Activated naive CD8-positive, alpha-beta T cell (primary cell): ENCODE data around the gene PTPN2.

ENCODE experiments used
- H3K27ac Mint-ChIP-seq: one replicate; pipeline ENCODE4 v1.8.0; 2021; ENCODE audit warnings: mixed read lengths
- H3K27me3 Mint-ChIP-seq: one replicate; pipeline ENCODE4 v1.8.0; 2021; ENCODE audit warnings: mixed read lengths
- H3K36me3 Mint-ChIP-seq: one replicate; pipeline ENCODE4 v1.8.0; 2021; ENCODE audit warnings: mixed read lengths
- H3K4me1 Mint-ChIP-seq: one replicate; pipeline ENCODE4 v1.8.0; 2021; ENCODE audit warnings: low read depth, mixed read lengths
- H3K4me3 Mint-ChIP-seq: one replicate; pipeline ENCODE4 v1.8.0; 2021; ENCODE audit warnings: mild to moderate bottlenecking, mixed read lengths
- H3K9me3 Mint-ChIP-seq: one replicate; pipeline ENCODE4 v1.8.0; 2021; ENCODE audit warnings: low read depth, mixed read lengths

PTPN2 gene

GRCh38 chr18:12883684-12884405 lies at the start of gene PTPN2:
Gene PTPN2, minus strand, starts transcription at chr18:12884237. Its CDS starts 96 bp downstream, at chr18:12884141.
- Mint-ChIP-seq H3K36me3 (peaks cover 3% of the 10 kb centered on the region), H3K4me1 (peaks cover 58% of the 10 kb centered on the region), H3K9me3 (no peaks in the 10 kb centered on the region), H3K27me3 (no peaks in the 10 kb centered on the region), H3K4me3 (peak within 1 kb of the TSS; percentile 93), H3K27ac (peak within 1 kb of the TSS; percentile 95)

- no peak overlapping the region for H3K4me3 Mint-ChIP-seq
- H3K4me1 Mint-ChIP-seq: peaks cover 2% of the 10 kb centered on the region
- no peaks in the 10 kb centered on the region for H3K9me3 Mint-ChIP-seq
- H3K27me3 Mint-ChIP-seq: peaks cover 3% of the 10 kb centered on the region
- H3K27ac Mint-ChIP-seq: no peak overlapping the region
- no peaks in the 10 kb centered on the region for H3K36me3 Mint-ChIP-seq
Observed at GRCh38 chr18:12933327-12933726, 49.3 kb upstream of the PTPN2 start.

GRCh38 chr18:12930908-12931307 lies 46.9 kb upstream of the PTPN2 start:
- no peak overlapping the region for H3K27ac Mint-ChIP-seq
- H3K9me3 Mint-ChIP-seq: no peaks in the 10 kb centered on the region
- peaks cover 3% of the 10 kb centered on the region for H3K27me3 Mint-ChIP-seq
- H3K4me3 Mint-ChIP-seq: no peak overlapping the region
- H3K36me3 Mint-ChIP-seq: no peaks in the 10 kb centered on the region
- H3K4me1 Mint-ChIP-seq: peaks cover 2% of the 10 kb centered on the region

GRCh38 chr18:12930376-12930775 lies 46.3 kb upstream of the PTPN2 start:
- no peak overlapping the region for H3K27ac Mint-ChIP-seq
- no peak overlapping the region for H3K4me3 Mint-ChIP-seq
- H3K9me3 Mint-ChIP-seq: no peaks in the 10 kb centered on the region
- peaks cover 2% of the 10 kb centered on the region for H3K4me1 Mint-ChIP-seq
- peaks cover 3% of the 10 kb centered on the region for H3K27me3 Mint-ChIP-seq
- no peaks in the 10 kb centered on the region for H3K36me3 Mint-ChIP-seq

GRCh38 chr18:12929477-12930083 lies 45.5 kb upstream of the PTPN2 start:
- no peak overlapping the region for H3K4me3 Mint-ChIP-seq
- H3K9me3 Mint-ChIP-seq: no peaks in the 10 kb centered on the region
- H3K27me3 Mint-ChIP-seq: peaks cover 1% of the 10 kb centered on the region
- H3K4me1 Mint-ChIP-seq: peaks cover under 1% of the 10 kb centered on the region
- H3K36me3 Mint-ChIP-seq: no peaks in the 10 kb centered on the region
- H3K27ac Mint-ChIP-seq: no peak overlapping the region

- Mint-ChIP-seq H3K9me3 (no peaks in the 10 kb centered on the region), H3K36me3 (no peaks in the 10 kb centered on the region), H3K4me3 (no peak overlapping the region), H3K27me3 (no peaks in the 10 kb centered on the region), H3K27ac (no peak overlapping the region), H3K4me1 (no peaks in the 10 kb centered on the region)
Observed at GRCh38 chr18:12928641-12929040, 44.6 kb upstream of the PTPN2 start.

GRCh38 chr18:12928206-12928605 lies 44.2 kb upstream of the PTPN2 start:
- H3K4me1 Mint-ChIP-seq: no peaks in the 10 kb centered on the region
- H3K27me3 Mint-ChIP-seq: no peaks in the 10 kb centered on the region
- H3K9me3 Mint-ChIP-seq: no peaks in the 10 kb centered on the region
- no peaks in the 10 kb centered on the region for H3K36me3 Mint-ChIP-seq
- H3K4me3 Mint-ChIP-seq: no peak overlapping the region
- no peak overlapping the region for H3K27ac Mint-ChIP-seq

GRCh38 chr18:12924616-12925015 lies 40.6 kb upstream of the PTPN2 start:
- Mint-ChIP-seq H3K27me3 (no peaks in the 10 kb centered on the region), H3K4me1 (peaks cover 8% of the 10 kb centered on the region), H3K27ac (no peak overlapping the region), H3K36me3 (no peaks in the 10 kb centered on the region), H3K9me3 (no peaks in the 10 kb centered on the region), H3K4me3 (no peak overlapping the region)

- no peaks in the 10 kb centered on the region for H3K36me3 Mint-ChIP-seq
- no peak overlapping the region for H3K4me3 Mint-ChIP-seq
- H3K4me1 Mint-ChIP-seq: peaks cover 8% of the 10 kb centered on the region
- H3K9me3 Mint-ChIP-seq: no peaks in the 10 kb centered on the region
- no peak overlapping the region for H3K27ac Mint-ChIP-seq
- H3K27me3 Mint-ChIP-seq: no peaks in the 10 kb centered on the region
Observed at GRCh38 chr18:12922266-12922665, 38.2 kb upstream of the PTPN2 start.

GRCh38 chr18:12921178-12921577 lies 37.1 kb upstream of the PTPN2 start:
- no peaks in the 10 kb centered on the region for H3K27me3 Mint-ChIP-seq
- H3K4me3 Mint-ChIP-seq: no peak overlapping the region
- peaks cover 8% of the 10 kb centered on the region for H3K4me1 Mint-ChIP-seq
- H3K36me3 Mint-ChIP-seq: no peaks in the 10 kb centered on the region
- H3K9me3 Mint-ChIP-seq: no peaks in the 10 kb centered on the region
- H3K27ac Mint-ChIP-seq: no peak overlapping the region

- H3K4me3 Mint-ChIP-seq: no peak overlapping the region
Observed at GRCh38 chr18:12911929-12912703, 28.1 kb upstream of the PTPN2 start.

GRCh38 chr18:12911025-12911928 lies 27.2 kb upstream of the PTPN2 start:
- Mint-ChIP-seq H3K4me1 (peaks cover 4% of the 10 kb centered on the region), H3K9me3 (peaks cover 13% of the 10 kb centered on the region), H3K4me3 (peak overlapping the region; percentile 60), H3K27me3 (no peaks in the 10 kb centered on the region), H3K36me3 (peaks cover 7% of the 10 kb centered on the region), H3K27ac (peak overlapping the region; percentile 46)

More at GRCh38 chr18:12911929-12912703, 28.1 kb upstream of the PTPN2 start:
- peaks cover 13% of the 10 kb centered on the region for H3K9me3 Mint-ChIP-seq
- no peaks in the 10 kb centered on the region for H3K27me3 Mint-ChIP-seq
- no peak overlapping the region for H3K27ac Mint-ChIP-seq
- peaks cover 7% of the 10 kb centered on the region for H3K36me3 Mint-ChIP-seq
- peaks cover 4% of the 10 kb centered on the region for H3K4me1 Mint-ChIP-seq

- peaks cover 5% of the 10 kb centered on the region for H3K36me3 Mint-ChIP-seq
- H3K9me3 Mint-ChIP-seq: peaks cover 10% of the 10 kb centered on the region
- H3K27ac Mint-ChIP-seq: no peak overlapping the region
- H3K4me1 Mint-ChIP-seq: peaks cover 10% of the 10 kb centered on the region
- no peak overlapping the region for H3K4me3 Mint-ChIP-seq
- no peaks in the 10 kb centered on the region for H3K27me3 Mint-ChIP-seq
Observed at GRCh38 chr18:12908706-12909105, 24.7 kb upstream of the PTPN2 start.

GRCh38 chr18:12907258-12907925 lies 23.4 kb upstream of the PTPN2 start:
- H3K36me3 Mint-ChIP-seq: no peaks in the 10 kb centered on the region
- H3K9me3 Mint-ChIP-seq: no peaks in the 10 kb centered on the region
- H3K27ac Mint-ChIP-seq: no peak overlapping the region

More at GRCh38 chr18:12907258-12907925, 23.4 kb upstream of the PTPN2 start:
- Mint-ChIP-seq H3K4me3 (no peak overlapping the region), H3K27me3 (no peaks in the 10 kb centered on the region), H3K4me1 (peaks cover 9% of the 10 kb centered on the region)
